Stimulated activated naive CD8-positive, alpha-beta T cell treated with anti-CD3 and anti-CD28 coated beads, Interleukin-15, amount 100 ng/mL, for 72 hours (primary cell): ENCODE data around the gene ERFL.
A peak's percentile ranks its signal among the peaks of the same experiment; 100 is the strongest.
"Not testable (repeated sequence)": the region's sequence is repeated elsewhere in the genome, so short reads cannot be mapped to it uniquely, and the experiment has no call there.

Experiments
- ATAC-seq: fragments of 150-1000 bp; cut with Tn5 transposase; 2 replicates; pipeline ENCODE4 v1.10.0; 2021; ENCODE audit warnings: mild to moderate bottlenecking, moderate library complexity
- DNase-seq, 2 donors: peaks; one replicate each; pipeline ENCODE4 v3.0.0; 2021 to 2022
- H3K27ac Mint-ChIP-seq, 2 donors: one replicate each; pipeline ENCODE4 v1.8.0; 2022; ENCODE audit warnings: mild to moderate bottlenecking in 2 of 2, mixed read lengths in 2 of 2, moderate library complexity in 2 of 2
- H3K27me3 Mint-ChIP-seq: one replicate; pipeline ENCODE4 v1.8.0; 2022; ENCODE audit warnings: mixed read lengths
- H3K4me1 Mint-ChIP-seq: one replicate; pipeline ENCODE4 v1.8.0; 2022; ENCODE audit warnings: mild to moderate bottlenecking, mixed read lengths
- H3K4me3 Mint-ChIP-seq, 2 donors: one replicate each; pipeline ENCODE4 v1.8.0; 2022; ENCODE audit warnings: mild to moderate bottlenecking in 2 of 2, mixed read lengths in 2 of 2, moderate library complexity in 1 of 2
- H3K9me3 Mint-ChIP-seq, 2 donors: one replicate each; pipeline ENCODE4 v1.8.0; 2022; ENCODE audit warnings: mixed read lengths in 2 of 2

The ERFL gene

GRCh38 chr19:41888926-41889325 lies 39.3 kb downstream of the ERFL start:
- peaks cover 77% of the 10 kb centered on the region for H3K4me1 Mint-ChIP-seq
- H3K27me3 Mint-ChIP-seq = no peaks in the 10 kb centered on the region
- H3K27ac Mint-ChIP-seq = peak overlapping the region; percentile 42 to 85
- DNase-seq = peak in 1 of 2 donors; percentile 53
- ATAC-seq = no peak
- no peaks in the 10 kb centered on the region for H3K9me3 Mint-ChIP-seq
- H3K4me3 Mint-ChIP-seq = peak overlapping the region; percentile 77 to 88

- Mint-ChIP-seq H3K9me3 (no peaks in the 10 kb centered on the region), H3K27ac (peak overlapping the region; percentile 61 to 96), H3K4me1 (peaks cover 68% of the 10 kb centered on the region), H3K27me3 (no peaks in the 10 kb centered on the region), H3K4me3 (peak overlapping the region; percentile 77 to 88)
- peak; percentile 82 to 92 for DNase-seq
- peak; percentile 74 for ATAC-seq
Measured at GRCh38 chr19:41887711-41888382, 40.4 kb downstream of the ERFL start.

- H3K4me1 Mint-ChIP-seq = peaks cover 68% of the 10 kb centered on the region
- no peaks in the 10 kb centered on the region for H3K9me3 Mint-ChIP-seq
- H3K4me3 Mint-ChIP-seq = peak overlapping the region; percentile 77 to 88
- ATAC-seq = peak; percentile 70
- peak overlapping the region; percentile 61 to 96 for H3K27ac Mint-ChIP-seq
- no peaks in the 10 kb centered on the region for H3K27me3 Mint-ChIP-seq
- peak; percentile 78 to 85 for DNase-seq
Measured at GRCh38 chr19:41886761-41887710, 41.2 kb downstream of the ERFL start.

GRCh38 chr19:41883821-41884733 lies 44.2 kb downstream of the ERFL start:
- H3K27me3 Mint-ChIP-seq = no peaks in the 10 kb centered on the region
- H3K4me1 Mint-ChIP-seq = peaks cover 68% of the 10 kb centered on the region
- no peaks in the 10 kb centered on the region for H3K9me3 Mint-ChIP-seq
- peak; percentile 82 for ATAC-seq
- peak overlapping the region; percentile 81 to 87 for H3K27ac Mint-ChIP-seq
- H3K4me3 Mint-ChIP-seq = peak overlapping the region; percentile 77 to 88
- peak; percentile 96 for DNase-seq

GRCh38 chr19:41883463-41883820 lies 44.8 kb downstream of the ERFL start:
- ATAC-seq (no peak), DNase-seq (no peak)
- no peaks in the 10 kb centered on the region for H3K9me3 Mint-ChIP-seq
- H3K4me3 Mint-ChIP-seq = peak overlapping the region; percentile 77 to 88
- H3K27ac Mint-ChIP-seq = peak overlapping the region; percentile 81 to 87
- peaks cover 68% of the 10 kb centered on the region for H3K4me1 Mint-ChIP-seq
- no peaks in the 10 kb centered on the region for H3K27me3 Mint-ChIP-seq

- Mint-ChIP-seq H3K4me3 (peak within 1 kb of the TSS; percentile 87 to 94), H3K9me3 (no peaks in the 10 kb centered on the region), H3K4me1 (peaks cover 68% of the 10 kb centered on the region), H3K27ac (peak within 1 kb of the TSS; percentile 87 to 92), H3K27me3 (no peaks in the 10 kb centered on the region)
- no peak for ATAC-seq
- DNase-seq = no peak
Measured at GRCh38 chr19:41882568-41883462, 45.4 kb downstream of the ERFL start, which contains the start of gene ARHGEF1. TSS of gene ARHGEF1 (plus strand) at chr19:41883184. CDS start at chr19:41888083, 4,899 bp downstream.

GRCh38 chr19:41880329-41880708 lies 47.9 kb downstream of the ERFL start:
- DNase-seq (no peak), ATAC-seq (no peak)
- Mint-ChIP-seq H3K9me3 (no peaks in the 10 kb centered on the region), H3K4me1 (peaks cover 76% of the 10 kb centered on the region), H3K4me3 (no peak overlapping the region), H3K27ac (no peak overlapping the region), H3K27me3 (no peaks in the 10 kb centered on the region)

GRCh38 chr19:41879670-41880328 lies 48.5 kb downstream of the ERFL start:
- Mint-ChIP-seq H3K27ac (no peak overlapping the region), H3K9me3 (no peaks in the 10 kb centered on the region), H3K4me1 (peaks cover 76% of the 10 kb centered on the region), H3K27me3 (no peaks in the 10 kb centered on the region), H3K4me3 (no peak overlapping the region)
- DNase-seq = no peak
- ATAC-seq = no peak

- peaks cover 81% of the 10 kb centered on the region for H3K4me1 Mint-ChIP-seq
Measured at GRCh38 chr19:41879080-41879479, 49.2 kb downstream of the ERFL start.

GRCh38 chr19:41877916-41878905 lies 50.0 kb downstream of the ERFL start:
- Mint-ChIP-seq H3K4me3 (peak overlapping the region; percentile 82 to 89), H3K27me3 (no peaks in the 10 kb centered on the region)

More at GRCh38 chr19:41879080-41879479, 49.2 kb downstream of the ERFL start:
- ATAC-seq (no peak), DNase-seq (no peak)
- H3K9me3 Mint-ChIP-seq = no peaks in the 10 kb centered on the region
- peak overlapping the region; percentile 22 to 51 for H3K4me3 Mint-ChIP-seq
- peak overlapping the region in 1 of 2 donors; percentile 43 for H3K27ac Mint-ChIP-seq
- H3K27me3 Mint-ChIP-seq = no peaks in the 10 kb centered on the region

GRCh38 chr19:41876847-41877832 lies 51.1 kb downstream of the ERFL start, which contains the start of gene CD79A:
TSS of gene CD79A (plus strand) at chr19:41877279. CDS start at chr19:41877305, 26 bp downstream.
- no peaks in the 10 kb centered on the region for H3K9me3 Mint-ChIP-seq
- peaks cover 90% of the 10 kb centered on the region for H3K4me1 Mint-ChIP-seq
- DNase-seq = no peak
- peak within 1 kb of the TSS; percentile 94 to 97 for H3K27ac Mint-ChIP-seq
- peak within 1 kb of the TSS; percentile 82 to 89 for H3K4me3 Mint-ChIP-seq
- no peaks in the 10 kb centered on the region for H3K27me3 Mint-ChIP-seq
- ATAC-seq = peak; percentile 43

More at GRCh38 chr19:41877916-41878905, 50.0 kb downstream of the ERFL start:
- Mint-ChIP-seq H3K27ac (peak overlapping the region; percentile 94 to 97), H3K9me3 (no peaks in the 10 kb centered on the region), H3K4me1 (peaks cover 86% of the 10 kb centered on the region)
- peak; percentile 48 for ATAC-seq
- DNase-seq = no peak

- Mint-ChIP-seq H3K27ac (peak overlapping the region in 1 of 2 donors; percentile 1), H3K4me1 (peaks cover 93% of the 10 kb centered on the region), H3K4me3 (peak overlapping the region; percentile 42 to 82)
- DNase-seq, H3K9me3 Mint-ChIP-seq, H3K27me3 Mint-ChIP-seq, ATAC-seq: not testable (repeated sequence)
Measured at GRCh38 chr19:41875973-41876372, 52.3 kb downstream of the ERFL start.
